Activated CD4-positive, alpha-beta T cell treated with anti-CD3 and anti-CD28 coated beads, Interleukin-2, Interleukin-6, amounts not matched to agents 100 ng/mL and 50 ng/mL, durations not matched to agents 16 hours and 8 hours (primary cell): ENCODE measurements around the gene ACVR2B.
A peak's percentile ranks its signal among the peaks of the same experiment; 100 is the strongest.
"Not testable (repeated sequence)": the region's sequence is repeated elsewhere in the genome, so short reads cannot be mapped to it uniquely, and the experiment has no call there.

Experiments used
- DNase-seq: peaks from one replicate; pipeline ENCODE4 v3.0.0-alpha.2; 2020

ACVR2B gene

GRCh38 chr3:38453075-38453912, at the start of gene ACVR2B:
Gene ACVR2B, plus strand, starts transcription at chr3:38453890. Its CDS starts 433 bp downstream, at chr3:38454323.
- peak; percentile 73 for DNase-seq

GRCh38 chr3:38404286-38404685, 49.4 kb upstream of the ACVR2B start:
- no peak for DNase-seq

- DNase-seq: no peak
Measured at GRCh38 chr3:38411591-38411990, 42.1 kb upstream of the ACVR2B start.

- DNase-seq: not testable (repeated sequence)
Measured at GRCh38 chr3:38420758-38421157, 32.9 kb upstream of the ACVR2B start.

GRCh38 chr3:38421679-38422336, 31.9 kb upstream of the ACVR2B start:
- DNase-seq: no peak

GRCh38 chr3:38426798-38427426, 26.8 kb upstream of the ACVR2B start:
- peak; percentile 8 for DNase-seq

GRCh38 chr3:38432871-38433658, 20.6 kb upstream of the ACVR2B start:
- not testable (repeated sequence) for DNase-seq

GRCh38 chr3:38433661-38434060, 20.0 kb upstream of the ACVR2B start:
- not testable (repeated sequence) for DNase-seq

- not testable (repeated sequence) for DNase-seq
Measured at GRCh38 chr3:38438436-38439069, 15.1 kb upstream of the ACVR2B start.

GRCh38 chr3:38443205-38443604, 10.5 kb upstream of the ACVR2B start:
- DNase-seq: not testable (repeated sequence)

- no peak for DNase-seq
Measured at GRCh38 chr3:38446085-38446686, 7.5 kb upstream of the ACVR2B start.

- DNase-seq: no peak
Measured at GRCh38 chr3:38446812-38447211, 6.9 kb upstream of the ACVR2B start.

GRCh38 chr3:38450853-38451252, 2.8 kb upstream of the ACVR2B start:
- no peak for DNase-seq

- DNase-seq: no peak
Measured at GRCh38 chr3:38453913-38454177, 155 bp downstream of the ACVR2B start.

GRCh38 chr3:38454178-38454883, 641 bp downstream of the ACVR2B start:
- peak; percentile 12 for DNase-seq

GRCh38 chr3:38454884-38455638, 1.4 kb downstream of the ACVR2B start:
- DNase-seq: peak; percentile 51

- no peak for DNase-seq
Measured at GRCh38 chr3:38455639-38456430, 2.1 kb downstream of the ACVR2B start.

GRCh38 chr3:38457111-38458003, 3.7 kb downstream of the ACVR2B start:
- no peak for DNase-seq
